Nephron progenitor cell (in vitro differentiated cells): ENCODE results near the gene GIMAP7.

Experiments
- DNase-seq: peaks from one replicate; pipeline ENCODE4 v3.0.0; 2021
- H3K27ac Mint-ChIP-seq: 2 replicates; pipeline ENCODE4 v1.8.0; 2021; ENCODE audit warnings: mild to moderate bottlenecking, moderate library complexity, mixed read lengths
- H3K27me3 Mint-ChIP-seq: 2 replicates; pipeline ENCODE4 v1.8.0; 2021; ENCODE audit warnings: mild to moderate bottlenecking, low read depth, mixed read lengths; ENCODE audit not compliant: poor library complexity
- H3K36me3 Mint-ChIP-seq: 2 replicates; pipeline ENCODE4 v1.8.0; 2021; ENCODE audit warnings: low read depth, mixed read lengths
- H3K4me1 Mint-ChIP-seq: 2 replicates; pipeline ENCODE4 v1.8.0; 2021; ENCODE audit warnings: mixed read lengths
- H3K4me3 Mint-ChIP-seq: 2 replicates; pipeline ENCODE4 v1.8.0; 2021; ENCODE audit warnings: mild to moderate bottlenecking, moderate library complexity, mixed read lengths
- H3K9me3 Mint-ChIP-seq: 2 replicates; pipeline ENCODE4 v1.8.0; 2021; ENCODE audit warnings: mild to moderate bottlenecking, moderate library complexity, mixed read lengths
- CTCF ChIP-seq: fragments of 200-600 bp; sonication (generic); IDR thresholded peaks from 2 replicates; pipeline ENCODE4 v1.5.0; 2021; ENCODE audit warnings: antibody characterized with exemption

GIMAP7 gene

GRCh38 chr7:150514748-150515222 lies at the start of gene GIMAP7:
TSS of gene GIMAP7 (plus strand) at chr7:150514872. CDS start at chr7:150519975, 5,103 bp downstream.
- no peak for DNase-seq
- H3K4me1 Mint-ChIP-seq = no peaks in the 10 kb centered on the region
- no peak within 1 kb of the TSS for H3K4me3 Mint-ChIP-seq
- no peak for TF ChIP-seq CTCF
- peaks cover 12% of the 10 kb centered on the region for H3K9me3 Mint-ChIP-seq
- H3K36me3 Mint-ChIP-seq = no peaks in the 10 kb centered on the region
- H3K27me3 Mint-ChIP-seq = peaks cover 4% of the 10 kb centered on the region
- no peak within 1 kb of the TSS for H3K27ac Mint-ChIP-seq

GRCh38 chr7:150464962-150465361 lies 49.7 kb upstream of the GIMAP7 start:
- H3K4me1 Mint-ChIP-seq = no peaks in the 10 kb centered on the region
- no peak overlapping the region for H3K4me3 Mint-ChIP-seq
- H3K9me3 Mint-ChIP-seq = peaks cover 22% of the 10 kb centered on the region
- no peak for TF ChIP-seq CTCF
- peaks cover 3% of the 10 kb centered on the region for H3K36me3 Mint-ChIP-seq
- H3K27ac Mint-ChIP-seq = no peak overlapping the region
- H3K27me3 Mint-ChIP-seq = no peaks in the 10 kb centered on the region
- no peak for DNase-seq

GRCh38 chr7:150465414-150465813 lies 49.3 kb upstream of the GIMAP7 start:
- Mint-ChIP-seq H3K4me3 (no peak overlapping the region), H3K27me3 (no peaks in the 10 kb centered on the region), H3K27ac (no peak overlapping the region), H3K4me1 (no peaks in the 10 kb centered on the region), H3K36me3 (peaks cover 3% of the 10 kb centered on the region), H3K9me3 (peaks cover 22% of the 10 kb centered on the region)
- DNase-seq = no peak
- no peak for TF ChIP-seq CTCF

- DNase-seq = no peak
- Mint-ChIP-seq H3K27me3 (no peaks in the 10 kb centered on the region), H3K36me3 (peaks cover 3% of the 10 kb centered on the region), H3K27ac (peak overlapping the region; percentile 61), H3K9me3 (peaks cover 21% of the 10 kb centered on the region), H3K4me3 (no peak overlapping the region), H3K4me1 (no peaks in the 10 kb centered on the region)
- TF ChIP-seq CTCF = no peak
Measured at GRCh38 chr7:150466477-150466876, 48.2 kb upstream of the GIMAP7 start.

- Mint-ChIP-seq H3K4me1 (peaks cover 11% of the 10 kb centered on the region), H3K27ac (no peak overlapping the region), H3K4me3 (no peak overlapping the region), H3K9me3 (peaks cover 4% of the 10 kb centered on the region), H3K27me3 (no peaks in the 10 kb centered on the region), H3K36me3 (peaks cover under 1% of the 10 kb centered on the region)
- no peak for TF ChIP-seq CTCF
- no peak for DNase-seq
Measured at GRCh38 chr7:150468241-150468640, 46.4 kb upstream of the GIMAP7 start.

GRCh38 chr7:150471886-150472285 lies 42.8 kb upstream of the GIMAP7 start:
- no peaks in the 10 kb centered on the region for H3K27me3 Mint-ChIP-seq
- H3K9me3 Mint-ChIP-seq = peaks cover 9% of the 10 kb centered on the region
- H3K4me3 Mint-ChIP-seq = no peak overlapping the region
- no peaks in the 10 kb centered on the region for H3K36me3 Mint-ChIP-seq
- H3K27ac Mint-ChIP-seq = no peak overlapping the region
- H3K4me1 Mint-ChIP-seq = peaks cover 11% of the 10 kb centered on the region
- no peak for DNase-seq
- TF ChIP-seq CTCF = no peak
